ENCODE measurements around the gene SLC38A6. TPM values are rescaled to one million over a fixed set of nuclear protein-coding genes. Genes with fewer than 3 reads are reported as not detected.

SLC38A6 gene
- total and polyA plus RNA-seq, 10 of the 15 experiments (the other 5 are each of a cell fraction or from before 2014, with no cell fraction given), result 2.0 to 7.0 (median 3.7) TPM

- TF ChIP-seq REST (IDR thresholded peaks at IDR 0.05; ENCODE audit: low read depth, low read length), result no peak
- no peak for TF ChIP-seq BACH1 (IDR thresholded peaks at IDR 0.05; ENCODE audit: borderline replicate concordance)
- no peak for TF ChIP-seq ZNF217 (IDR thresholded peaks at IDR 0.05)
- no peak for TF ChIP-seq ETV6 (conservative IDR thresholded peaks at IDR 0.05 in 1 of 2, IDR thresholded peaks at IDR 0.05 in 1 of 2; ENCODE audit: borderline replicate concordance in 1 of 2, low read depth in 1 of 2)
- no peak for TF ChIP-seq CREM (IDR thresholded peaks at IDR 0.05; ENCODE audit: low read depth)
- TF ChIP-seq FOS (IDR thresholded peaks at IDR 0.05; ENCODE audit: borderline replicate concordance, extremely low read depth, insufficient read length), result no peak
- TF ChIP-seq NBN (IDR thresholded peaks at IDR 0.05), result no peak
- no peak for TF ChIP-seq WRNIP1 (IDR thresholded peaks at IDR 0.05; ENCODE audit: borderline replicate concordance, low read depth, low read length)
Measured at GRCh38 chr14:61041704-61042103, 60.7 kb downstream of the SLC38A6 start (continued).

DNA sequence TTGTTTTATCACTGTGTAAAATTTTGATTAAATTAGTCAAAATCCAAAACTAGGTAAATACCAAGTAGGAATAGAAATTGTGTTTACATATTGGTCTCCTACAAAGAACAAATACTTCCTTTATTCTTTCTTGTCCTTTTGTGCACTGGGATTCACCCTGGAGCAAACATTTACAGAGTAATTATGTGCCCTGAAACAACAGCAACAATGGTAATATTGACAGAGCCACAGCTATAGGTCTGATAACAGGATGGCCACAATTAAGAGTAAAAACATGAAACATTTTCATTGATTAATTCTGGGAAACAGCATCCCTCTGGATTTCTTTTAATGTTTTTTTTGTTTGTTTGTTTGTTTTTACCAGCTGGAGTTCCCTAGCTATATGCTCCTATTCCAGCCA lies 61.2 kb downstream of the SLC38A6 start:
- ATAC-seq, result no peak
- CTCF ChIA-PET, result interaction anchor here (1.6 kb wide), 1 partner anchor 383 kb away, joined by 3 read pairs; no protein-coding TSS in a partner anchor
- Histone ChIP-seq H2AFZ (ENCODE audit: control insufficient read depth, low read depth, low read length) (no peak overlapping the region), H3K4me2 (ENCODE audit: control insufficient read depth, insufficient read depth) (no peak overlapping the region), H3K4me3 (no peak overlapping the region), H3K9me3 (replicated peaks; ENCODE audit: control insufficient read depth, insufficient read depth, low read length) (no peaks in the 10 kb centered on the region), H3K27ac (ENCODE audit: control insufficient read depth, insufficient read depth) (no peak overlapping the region), H3K4me1 (ENCODE audit: control insufficient read depth, insufficient read depth, low read length) (no peaks in the 10 kb centered on the region), H3K36me3 (ENCODE audit: control insufficient read depth in 2 of 2, insufficient read depth in 2 of 2, low read length in 1 of 2) (no peaks in the 10 kb centered on the region), H3K79me2 (ENCODE audit: control insufficient read depth, insufficient read depth, low read length) (no peaks in the 10 kb centered on the region), H3K27me3 (replicated peaks in 1 of 2; ENCODE audit: control insufficient read depth in 2 of 2, insufficient read depth in 2 of 2, low read length in 1 of 2) (no peaks in the 10 kb centered on the region), H4K20me1 (ENCODE audit: control insufficient read depth, insufficient read depth) (no peaks in the 10 kb centered on the region), H3K9ac (ENCODE audit: control insufficient read depth, insufficient read depth, low read length) (no peak overlapping the region)
- in situ Hi-C loops (cut with MboI) (no loop called here), intact Hi-C loops (cut with micrococcal nuclease; ENCODE audit: unreplicated experiment) (no loop called here)
- RAD21 ChIA-PET (ENCODE audit: unreplicated experiment), result interaction anchor here (1.2 kb wide), 1 partner anchor 10 kb away, joined by 3 read pairs; no protein-coding TSS in a partner anchor
- FAIRE-seq, result no peak
- BruUV-seq (replicated peaks), result no TSS peak
- DNase-seq (ENCODE audit: low read depth, low spot score), result no peak
- SMC1A ChIA-PET (ENCODE audit: uncharacterized antibody, unreplicated experiment), result interaction anchor here (1.3 to 1.6 kb wide), 2 partner anchors 9 to 417 kb away, joined by 3 read pairs; no protein-coding TSS in a partner anchor
- POLR2A ChIA-PET, result interaction anchor here (0.5 kb wide), 1 partner anchor 173 kb away, joined by 3 read pairs; no protein-coding TSS in a partner anchor
- TF ChIP-seq, protein P1, sequence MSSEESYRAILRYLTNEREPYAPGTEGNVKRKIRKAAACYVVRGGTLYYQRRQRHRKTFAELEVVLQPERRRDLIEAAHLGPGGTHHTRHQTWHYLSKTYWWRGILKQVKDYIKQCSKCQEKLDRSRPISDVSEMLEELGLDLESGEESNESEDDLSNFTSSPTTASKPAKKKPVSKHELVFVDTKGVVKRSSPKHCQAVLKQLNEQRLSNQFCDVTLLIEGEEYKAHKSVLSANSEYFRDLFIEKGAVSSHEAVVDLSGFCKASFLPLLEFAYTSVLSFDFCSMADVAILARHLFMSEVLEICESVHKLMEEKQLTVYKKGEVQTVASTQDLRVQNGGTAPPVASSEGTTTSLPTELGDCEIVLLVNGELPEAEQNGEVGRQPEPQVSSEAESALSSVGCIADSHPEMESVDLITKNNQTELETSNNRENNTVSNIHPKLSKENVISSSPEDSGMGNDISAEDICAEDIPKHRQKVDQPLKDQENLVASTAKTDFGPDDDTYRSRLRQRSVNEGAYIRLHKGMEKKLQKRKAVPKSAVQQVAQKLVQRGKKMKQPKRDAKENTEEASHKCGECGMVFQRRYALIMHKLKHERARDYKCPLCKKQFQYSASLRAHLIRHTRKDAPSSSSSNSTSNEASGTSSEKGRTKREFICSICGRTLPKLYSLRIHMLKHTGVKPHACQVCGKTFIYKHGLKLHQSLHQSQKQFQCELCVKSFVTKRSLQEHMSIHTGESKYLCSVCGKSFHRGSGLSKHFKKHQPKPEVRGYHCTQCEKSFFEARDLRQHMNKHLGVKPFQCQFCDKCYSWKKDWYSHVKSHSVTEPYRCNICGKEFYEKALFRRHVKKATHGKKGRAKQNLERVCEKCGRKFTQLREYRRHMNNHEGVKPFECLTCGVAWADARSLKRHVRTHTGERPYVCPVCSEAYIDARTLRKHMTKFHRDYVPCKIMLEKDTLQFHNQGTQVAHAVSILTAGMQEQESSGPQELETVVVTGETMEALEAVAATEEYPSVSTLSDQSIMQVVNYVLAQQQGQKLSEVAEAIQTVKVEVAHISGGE (CRISPR knock-in tag; IDR thresholded peaks at IDR 0.05), result no peak
- TF ChIP-seq NR2C2 (IDR thresholded peaks at IDR 0.05; ENCODE audit: borderline replicate concordance, control insufficient read depth, insufficient read length, low read depth) (no peak), EED (IDR thresholded peaks at IDR 0.05; ENCODE audit: low read depth) (no peak), MAX (IDR thresholded peaks at IDR 0.05; ENCODE audit: low read depth, low read length) (no peak), MTA2 (IDR thresholded peaks at IDR 0.05; ENCODE audit: low read depth) (no peak), RUNX3 (IDR thresholded peaks at IDR 0.05; ENCODE audit: low read length) (no peak), BACH1 (IDR thresholded peaks at IDR 0.05; ENCODE audit: borderline replicate concordance) (no peak), ASH2L (IDR thresholded peaks at IDR 0.05; ENCODE audit: borderline replicate concordance, low read depth) (no peak)
- TF ChIP-seq, protein P2, sequence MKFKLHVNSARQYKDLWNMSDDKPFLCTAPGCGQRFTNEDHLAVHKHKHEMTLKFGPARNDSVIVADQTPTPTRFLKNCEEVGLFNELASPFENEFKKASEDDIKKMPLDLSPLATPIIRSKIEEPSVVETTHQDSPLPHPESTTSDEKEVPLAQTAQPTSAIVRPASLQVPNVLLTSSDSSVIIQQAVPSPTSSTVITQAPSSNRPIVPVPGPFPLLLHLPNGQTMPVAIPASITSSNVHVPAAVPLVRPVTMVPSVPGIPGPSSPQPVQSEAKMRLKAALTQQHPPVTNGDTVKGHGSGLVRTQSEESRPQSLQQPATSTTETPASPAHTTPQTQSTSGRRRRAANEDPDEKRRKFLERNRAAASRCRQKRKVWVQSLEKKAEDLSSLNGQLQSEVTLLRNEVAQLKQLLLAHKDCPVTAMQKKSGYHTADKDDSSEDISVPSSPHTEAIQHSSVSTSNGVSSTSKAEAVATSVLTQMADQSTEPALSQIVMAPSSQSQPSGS (IDR thresholded peaks at IDR 0.05; ENCODE audit: low read length), result no peak
